ENCODE data around the gene AP3B1. TPM values are rescaled to one million over a fixed set of nuclear protein-coding genes. Genes with fewer than 3 reads are reported as not detected.

The AP3B1 gene
- total RNA-seq, 1 experiment from 2014 or later = 50.3 TPM

GRCh38 chr5:77987331-77987730 is 307.2 kb downstream of the AP3B1 start (continued):
- TF ChIP-seq ZMAT4 (CRISPR knock-in tag; IDR thresholded peaks at IDR 0.05) = no peak

- Mint-ChIP-seq H3K27ac (no peak overlapping the region), H3K4me1 (peaks cover 60% of the 10 kb centered on the region), H3K27me3 (ENCODE audit: low read depth) (peaks cover 23% of the 10 kb centered on the region), H3K4me3 (no peak overlapping the region), H3K9me3 (no peaks in the 10 kb centered on the region), H3K36me3 (no peaks in the 10 kb centered on the region)
- no peak for TF ChIP-seq MAX (CRISPR knock-in tag; IDR thresholded peaks at IDR 0.05)
- no peak for TF ChIP-seq USF2 (CRISPR knock-in tag; IDR thresholded peaks at IDR 0.05)
- no peak for TF ChIP-seq JUN (CRISPR knock-in tag; IDR thresholded peaks at IDR 0.05)
- no peak for TF ChIP-seq MXD4 (CRISPR knock-in tag; IDR thresholded peaks at IDR 0.05; ENCODE audit: borderline replicate concordance)
- no peak for TF ChIP-seq EMX1 (CRISPR knock-in tag; IDR thresholded peaks at IDR 0.05)
- TF ChIP-seq ZBTB21 (CRISPR knock-in tag; IDR thresholded peaks at IDR 0.05; ENCODE audit: borderline replicate concordance) = no peak
- TF ChIP-seq PREB (CRISPR knock-in tag; IDR thresholded peaks at IDR 0.05; ENCODE audit: borderline replicate concordance) = no peak
- TF ChIP-seq NR2C2 (CRISPR knock-in tag; IDR thresholded peaks at IDR 0.05) = no peak
- TF ChIP-seq ATF3 (CRISPR knock-in tag; conservative IDR thresholded peaks at IDR 0.05) = no peak
- no peak for TF ChIP-seq CTCF (IDR thresholded peaks at IDR 0.05)
- no peak for TF ChIP-seq ZMAT4 (CRISPR knock-in tag; IDR thresholded peaks at IDR 0.05)
- no peak for TF ChIP-seq ZNF423 (CRISPR knock-in tag; IDR thresholded peaks at IDR 0.05)
- no peak for TF ChIP-seq GTF2I (CRISPR knock-in tag; conservative IDR thresholded peaks at IDR 0.05)
- TF ChIP-seq ZSCAN18 (CRISPR knock-in tag; IDR thresholded peaks at IDR 0.05) = no peak
- no peak for TF ChIP-seq PRDM15 (CRISPR knock-in tag; IDR thresholded peaks at IDR 0.05)
- TF ChIP-seq USF1 (CRISPR knock-in tag; IDR thresholded peaks at IDR 0.05) = no peak
- no peak for TF ChIP-seq SP1 (CRISPR knock-in tag; conservative IDR thresholded peaks at IDR 0.05)
- ChIA-PET POLR2A (interaction anchor here (0.6 kb wide), 1 partner anchor 151 kb away, joined by 3 read pairs; no protein-coding TSS in a partner anchor), CTCF (interaction anchor here (1.0 to 2.7 kb wide), 3 partner anchors 13 to 425 kb away, joined by 3 to 6 read pairs (median 3); no protein-coding TSS in a partner anchor)
- DNase-seq (ENCODE audit: low spot score) (no peak), ATAC-seq (no peak)
Measured at GRCh38 chr5:77986261-77986660, 308.2 kb downstream of the AP3B1 start.
